Ishikawa (cell line): Measurements from ENCODE around the gene CNKSR2.

ENCODE experiments used
- EGR1 ChIP-seq: IDR thresholded peaks from 2 replicates; pipeline ENCODE4 v1.6.1; 2012
- EP300 ChIP-seq: IDR thresholded peaks from 2 replicates; pipeline ENCODE4 v1.6.1; 2012; ENCODE audit warnings: borderline replicate concordance
- RAD21 ChIP-seq: IDR thresholded peaks from 2 replicates; pipeline ENCODE4 v1.6.1; 2012; ENCODE audit warnings: low read depth
- REST ChIP-seq: IDR thresholded peaks from 2 replicates; pipeline ENCODE4 v1.6.1; 2012; ENCODE audit warnings: low read depth, mild to moderate bottlenecking
- TAF1 ChIP-seq: IDR thresholded peaks from 2 replicates; pipeline ENCODE4 v1.6.1; 2012; ENCODE audit warnings: low read depth, mild to moderate bottlenecking
- TCF12 ChIP-seq: IDR thresholded peaks from 2 replicates; pipeline ENCODE4 v1.6.1; 2012; ENCODE audit warnings: low read depth
- YY1 ChIP-seq: IDR thresholded peaks from 2 replicates; pipeline ENCODE4 v1.6.1; 2012; ENCODE audit warnings: low read depth

GRCh38 chrX:21373001-21373400, 1.2 kb upstream of the CNKSR2 start:
- TF ChIP-seq YY1 (no peak), EP300 (no peak), RAD21 (no peak), REST (no peak), TAF1 (no peak), TCF12 (no peak), EGR1 (no peak)
